ENCODE measurements around the gene SLC25A28. TPM values are rescaled to one million over a fixed set of nuclear protein-coding genes. Genes with fewer than 3 reads are reported as not detected.
A peak's percentile ranks its signal among the peaks of the same experiment; 100 is the strongest.

Gene SLC25A28
- total RNA-seq, 2 experiments from 2014 or later = 43.6 to 44.7 TPM

DNA sequence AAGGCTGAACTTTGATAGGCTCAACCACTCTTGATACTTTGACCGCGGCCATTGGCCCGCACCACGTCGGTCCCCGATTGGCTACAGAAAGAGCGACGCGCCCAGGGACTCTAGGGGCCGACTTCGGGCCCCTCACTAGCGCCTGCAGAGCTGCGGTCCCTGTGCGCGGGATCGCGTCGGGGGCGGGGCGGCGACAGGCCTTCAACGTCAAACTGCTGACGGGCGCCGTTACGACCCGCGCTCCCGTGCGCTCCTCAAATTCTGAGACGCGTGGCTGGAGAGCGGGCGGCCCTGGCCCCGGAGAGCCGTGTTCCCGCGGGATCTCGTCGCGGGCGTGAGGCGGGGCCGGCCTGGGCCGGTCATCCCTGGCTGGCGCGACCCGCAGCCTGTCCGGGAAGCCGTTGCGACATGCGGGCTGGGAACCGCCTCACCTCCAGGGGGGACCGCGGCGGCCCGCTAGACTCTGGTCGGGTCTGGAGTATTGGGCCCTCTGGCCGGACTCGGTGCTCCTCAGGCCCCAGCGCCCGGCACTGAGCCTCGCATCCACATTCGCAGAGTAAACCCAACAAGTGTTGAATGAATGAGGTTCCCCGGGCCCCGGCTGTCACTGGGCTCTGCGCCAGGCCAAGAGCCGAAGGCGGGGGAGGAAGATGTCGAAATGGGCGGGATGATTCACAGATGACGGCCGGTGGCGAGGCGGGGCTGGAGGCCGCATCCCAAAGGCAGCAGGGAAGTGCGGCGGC lies 643 bp upstream of the SLC25A28 start:
- intact Hi-C loops (cut with micrococcal nuclease) = loop anchor here (2.0 to 5.0 kb wide), 3 partner anchors 36 to 190 kb away; partner anchors contain the start of genes ENTPD7 and GOT1
- CTCF ChIA-PET = interaction anchor here (0.7 to 3.5 kb wide), 5 partner anchors 9 to 186 kb away, joined by 3 to 22 read pairs (median 4); partner anchors contain the start of gene ENTPD7
- Mint-ChIP-seq H3K4me3 (peak overlapping the region; percentile 79), H3K9me3 (no peaks in the 10 kb centered on the region), H3K27ac (peak overlapping the region; percentile 92), H3K27me3 (no peaks in the 10 kb centered on the region), H3K4me1 (ENCODE audit: low read depth) (peaks cover 36% of the 10 kb centered on the region), H3K36me3 (ENCODE audit: low read depth) (peaks cover 13% of the 10 kb centered on the region)
- ATAC-seq = peak; percentile 90
- peak; percentile 95 for DNase-seq
- TF ChIP-seq, protein P1, sequence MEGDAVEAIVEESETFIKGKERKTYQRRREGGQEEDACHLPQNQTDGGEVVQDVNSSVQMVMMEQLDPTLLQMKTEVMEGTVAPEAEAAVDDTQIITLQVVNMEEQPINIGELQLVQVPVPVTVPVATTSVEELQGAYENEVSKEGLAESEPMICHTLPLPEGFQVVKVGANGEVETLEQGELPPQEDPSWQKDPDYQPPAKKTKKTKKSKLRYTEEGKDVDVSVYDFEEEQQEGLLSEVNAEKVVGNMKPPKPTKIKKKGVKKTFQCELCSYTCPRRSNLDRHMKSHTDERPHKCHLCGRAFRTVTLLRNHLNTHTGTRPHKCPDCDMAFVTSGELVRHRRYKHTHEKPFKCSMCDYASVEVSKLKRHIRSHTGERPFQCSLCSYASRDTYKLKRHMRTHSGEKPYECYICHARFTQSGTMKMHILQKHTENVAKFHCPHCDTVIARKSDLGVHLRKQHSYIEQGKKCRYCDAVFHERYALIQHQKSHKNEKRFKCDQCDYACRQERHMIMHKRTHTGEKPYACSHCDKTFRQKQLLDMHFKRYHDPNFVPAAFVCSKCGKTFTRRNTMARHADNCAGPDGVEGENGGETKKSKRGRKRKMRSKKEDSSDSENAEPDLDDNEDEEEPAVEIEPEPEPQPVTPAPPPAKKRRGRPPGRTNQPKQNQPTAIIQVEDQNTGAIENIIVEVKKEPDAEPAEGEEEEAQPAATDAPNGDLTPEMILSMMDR (IDR thresholded peaks at IDR 0.05) = no peak
- POLR2A ChIA-PET = interaction anchor here (1.0 to 6.2 kb wide), 5 partner anchors 10 to 190 kb away, joined by 3 to 39 read pairs (median 26); partner anchors contain the start of genes COX15, CUTC, ENTPD7 and GOT1

DNA sequence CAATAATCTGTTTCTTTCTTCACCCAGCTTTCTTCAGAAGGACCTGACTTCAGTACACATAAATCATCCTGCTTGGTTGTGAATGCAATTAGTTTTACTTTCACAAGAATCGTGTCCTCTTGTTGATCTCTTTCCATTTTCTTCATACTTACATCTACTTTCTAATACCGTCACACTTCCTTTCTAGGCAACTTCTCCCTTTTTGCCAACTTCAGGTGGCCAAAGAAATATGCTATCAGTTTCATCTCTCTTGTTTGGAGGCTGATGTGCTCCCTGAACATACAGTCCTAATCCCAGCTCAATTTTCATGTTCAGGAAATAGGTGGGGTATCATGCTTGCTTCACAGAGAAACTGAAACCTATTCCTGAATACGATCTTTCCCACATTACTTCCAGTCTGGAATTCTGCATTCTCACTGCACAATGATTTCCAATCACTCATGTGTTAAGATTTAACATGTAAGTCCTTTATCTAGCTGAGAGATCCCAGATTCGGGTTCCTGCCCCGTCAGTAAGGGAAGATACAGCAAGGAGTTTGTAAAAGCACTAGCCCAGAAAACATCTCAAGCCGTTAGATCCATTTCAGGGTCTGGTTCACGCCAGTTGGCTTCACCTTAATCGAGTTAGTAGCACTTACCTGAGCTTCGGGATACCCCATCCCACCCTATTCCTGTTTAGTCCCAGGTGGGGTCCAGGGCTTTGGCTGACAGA lies 994 bp downstream of the SLC25A28 start:
- peaks cover 46% of the 10 kb centered on the region for H3K4me1 Mint-ChIP-seq (ENCODE audit: low read depth)

DNA sequence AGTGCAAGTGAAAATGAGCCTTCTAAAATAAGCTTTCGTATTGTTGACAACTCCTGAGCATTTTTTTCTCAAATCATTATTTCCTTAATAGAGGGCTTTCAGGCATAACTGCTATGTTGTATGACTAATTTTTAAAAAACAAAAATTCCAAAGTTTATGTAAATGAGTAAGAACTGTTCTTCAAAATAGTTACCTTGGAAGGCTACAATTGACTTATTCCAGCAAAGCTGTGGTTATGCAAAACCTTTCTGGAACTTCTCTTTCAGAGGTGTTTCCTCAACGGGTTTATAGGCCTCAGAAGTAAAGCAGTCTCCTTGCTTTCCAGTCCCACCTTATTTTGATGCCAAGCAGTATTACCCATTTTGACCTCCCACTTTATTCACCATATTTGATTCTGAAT lies 2.5 kb downstream of the SLC25A28 start:
- ChIA-PET CTCF (interaction anchor here (1.2 to 9.5 kb wide), 4 partner anchors 56 to 228 kb away, joined by 3 to 80 read pairs (median 6); no protein-coding TSS in a partner anchor), POLR2A (interaction anchor here (0.7 to 4.5 kb wide), 5 partner anchors 8 to 187 kb away, joined by 3 to 37 read pairs (median 10); partner anchors contain the start of genes COX15, CUTC and GOT1)
- H3K9me3 Mint-ChIP-seq = no peaks in the 10 kb centered on the region
- peak overlapping the region; percentile 44 for H3K27ac Mint-ChIP-seq
- peak overlapping the region; percentile 83 for H3K4me3 Mint-ChIP-seq
- ATAC-seq (no peak), DNase-seq (no peak)
- H3K27me3 Mint-ChIP-seq = no peaks in the 10 kb centered on the region
- intact Hi-C loops (cut with micrococcal nuclease) = loop anchor here (5.0 kb wide), 1 partner anchor 55 kb away; no protein-coding TSS in a partner anchor
- TF ChIP-seq, protein P1 (IDR thresholded peaks at IDR 0.05) = no peak
- peaks cover 46% of the 10 kb centered on the region for H3K4me1 Mint-ChIP-seq (ENCODE audit: low read depth)
- peaks cover 23% of the 10 kb centered on the region for H3K36me3 Mint-ChIP-seq (ENCODE audit: low read depth)

More for the DNA sequence above, 994 bp downstream of the SLC25A28 start:
- H3K27me3 Mint-ChIP-seq = no peaks in the 10 kb centered on the region
- peaks cover 23% of the 10 kb centered on the region for H3K36me3 Mint-ChIP-seq (ENCODE audit: low read depth)
- CTCF ChIA-PET = interaction anchor here (0.8 to 9.5 kb wide), 4 partner anchors 57 to 183 kb away, joined by 3 to 80 read pairs (median 4); partner anchors contain the start of gene CUTC
- POLR2A ChIA-PET = interaction anchor here (0.8 to 6.2 kb wide), 7 partner anchors 10 to 395 kb away, joined by 3 to 39 read pairs (median 7); partner anchors contain the start of genes COX15, CUTC, ENTPD7 and GOT1
- TF ChIP-seq, protein P1 (IDR thresholded peaks at IDR 0.05) = no peak
- ATAC-seq = no peak
- peak overlapping the region; percentile 83 for H3K4me3 Mint-ChIP-seq
- H3K9me3 Mint-ChIP-seq = no peaks in the 10 kb centered on the region
- H3K27ac Mint-ChIP-seq = peak overlapping the region; percentile 87
- DNase-seq = peak; percentile 13
- intact Hi-C loops (cut with micrococcal nuclease) = loop anchor here (5.0 kb wide), 1 partner anchor 57 kb away; no protein-coding TSS in a partner anchor

DNA sequence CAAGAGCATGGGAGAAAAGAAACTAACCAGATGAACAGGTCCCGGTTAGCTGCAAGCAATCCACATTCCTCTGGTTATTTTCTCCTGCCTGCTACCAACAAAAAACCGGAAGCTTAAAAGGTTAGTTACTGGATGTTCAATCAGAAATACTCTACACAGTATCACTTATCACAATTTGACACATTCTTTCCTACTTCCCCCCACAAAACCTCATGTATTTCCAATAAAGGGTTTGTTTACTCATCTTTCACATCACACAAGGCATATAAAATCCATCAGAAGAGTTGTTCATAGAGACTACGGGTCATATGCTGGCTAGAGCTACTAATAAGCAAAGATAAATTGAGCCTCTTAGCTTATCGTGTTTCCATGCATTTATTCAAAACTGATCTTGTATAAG lies 4.8 kb downstream of the SLC25A28 start:
- peak overlapping the region; percentile 77 for H3K27ac Mint-ChIP-seq
- H3K4me1 Mint-ChIP-seq (ENCODE audit: low read depth) = peaks cover 48% of the 10 kb centered on the region
- peaks cover 32% of the 10 kb centered on the region for H3K36me3 Mint-ChIP-seq (ENCODE audit: low read depth)
- no peak overlapping the region for H3K4me3 Mint-ChIP-seq
- ChIA-PET CTCF (interaction anchor here (1.1 to 9.5 kb wide), 5 partner anchors 10 to 189 kb away, joined by 3 to 80 read pairs (median 4); no protein-coding TSS in a partner anchor), POLR2A (interaction anchor here (2.6 to 2.8 kb wide), 2 partner anchors 117 to 185 kb away, joined by 10 to 11 read pairs; partner anchors contain the start of genes COX15, CUTC and GOT1)
- no peaks in the 10 kb centered on the region for H3K9me3 Mint-ChIP-seq
- intact Hi-C loops (cut with micrococcal nuclease) = loop anchor here (5.0 kb wide), 1 partner anchor 53 kb away; no protein-coding TSS in a partner anchor
- TF ChIP-seq, protein P1 (IDR thresholded peaks at IDR 0.05) = no peak
- no peak for ATAC-seq
- no peaks in the 10 kb centered on the region for H3K27me3 Mint-ChIP-seq
- DNase-seq = no peak

Data from activated CD8-positive, alpha-beta T cell treated with anti-CD3 and anti-CD28 coated beads for 36 hours (primary cell).